Neural cell (in vitro differentiated cells): Measurements from ENCODE around the gene CDYL. TPM values are rescaled to one million over a fixed set of nuclear protein-coding genes. Genes with fewer than 3 reads are reported as not detected.

Experiments
- H2AFZ ChIP-seq: fragments of 200-600, 300-800 bp; sonication (generic), shearing (Covaris generic); 2 replicates; pipeline ENCODE4 v1.6.0; 2014; ENCODE audit warnings: low read depth, mild to moderate bottlenecking, antibody characterized with exemption, low read length, moderate library complexity
- H3F3A ChIP-seq: fragments of 200-600 bp; shearing (Covaris generic); 2 replicates; pipeline ENCODE4 v1.6.1; 2016; ENCODE audit warnings: mild to moderate bottlenecking, moderate library complexity, mixed read lengths, antibody characterized with exemption, low read length; ENCODE audit not compliant: insufficient read depth, poor library complexity, severe bottlenecking
- H3K27ac ChIP-seq: fragments of 200-600, 300-800 bp; sonication (generic), shearing (Covaris generic); 2 replicates; pipeline ENCODE4 v1.5.1; 2014; ENCODE audit warnings: mild to moderate bottlenecking, low read length, moderate library complexity
- H3K27me3 ChIP-seq: fragments of 300-800, 200-600 bp; sonication (generic), shearing (Covaris generic); 2 replicates; pipeline ENCODE4 v1.6.0; 2014; ENCODE audit warnings: mild to moderate bottlenecking, low read depth, low read length, moderate library complexity; ENCODE audit not compliant: insufficient read depth
- H3K36me3 ChIP-seq: fragments of 300-800, 200-600 bp; sonication (generic), shearing (Covaris generic); 2 replicates; pipeline ENCODE4 v1.5.1; 2014; ENCODE audit warnings: mild to moderate bottlenecking, antibody characterized with exemption, low read length, moderate library complexity; ENCODE audit not compliant: insufficient read depth
- H3K4me2 ChIP-seq: fragments of 300-800, 200-600 bp; sonication (generic), shearing (Covaris generic); 2 replicates; pipeline ENCODE4 v1.6.0; 2014; ENCODE audit warnings: mild to moderate bottlenecking, low read length
- H3K4me3 ChIP-seq: fragments of 300-800, 200-600 bp; sonication (generic), shearing (Covaris generic); 2 replicates; pipeline ENCODE4 v1.5.1; 2014; ENCODE audit warnings: mild to moderate bottlenecking, low read length, moderate library complexity
- H3K79me2 ChIP-seq: fragments of 200-600 bp; shearing (Covaris generic); replicated peaks from 2 replicates; pipeline ENCODE4 v1.6.0; 2014; ENCODE audit warnings: mild to moderate bottlenecking, low read length, moderate library complexity; ENCODE audit not compliant: insufficient read depth
- H3K9ac ChIP-seq: fragments of 300-800, 200-600 bp; sonication (generic), shearing (Covaris generic); 2 replicates; pipeline ENCODE4 v1.6.1; 2016; ENCODE audit warnings: mild to moderate bottlenecking, low read length, mixed read lengths
- H3K9me2 ChIP-seq: fragments of 200-600 bp; shearing (Covaris generic); 2 replicates; pipeline ENCODE4 v1.6.1; 2016; ENCODE audit warnings: mild to moderate bottlenecking, low read length, mixed read lengths; ENCODE audit not compliant: insufficient read depth
- H3K9me3 ChIP-seq: fragments of 200-600, 300-800 bp; sonication (generic), shearing (Covaris generic); 2 replicates; pipeline ENCODE4 v1.6.1; 2016; ENCODE audit warnings: mild to moderate bottlenecking, mixed run types, low read length, moderate library complexity, mixed read lengths
- H4K20me1 ChIP-seq: fragments of 200-600 bp; shearing (Covaris generic); 2 replicates; pipeline ENCODE4 v1.6.1; 2016; ENCODE audit warnings: mild to moderate bottlenecking, mixed run types; ENCODE audit not compliant: insufficient read depth
- EP300 ChIP-seq: fragments of 450-650 bp; conservative IDR thresholded peaks from 2 replicates; pipeline ENCODE4 v1.6.1; 2014; ENCODE audit warnings: antibody characterized with exemption, mild to moderate bottlenecking, moderate library complexity; ENCODE audit not compliant: poor library complexity, severe bottlenecking
- EZH2 ChIP-seq: fragments of 200-600, 300-800 bp; shearing (Covaris generic), sonication (generic); IDR thresholded peaks from 2 replicates; pipeline ENCODE4 v1.6.1; 2014; ENCODE audit warnings: antibody characterized with exemption, low read length, borderline replicate concordance, mild to moderate bottlenecking; ENCODE audit not compliant: insufficient read depth, poor library complexity, severe bottlenecking
- MXI1 ChIP-seq: fragments of 450-650 bp; conservative IDR thresholded peaks from 2 replicates; pipeline ENCODE4 v1.6.1; 2014; ENCODE audit warnings: antibody characterized with exemption, mild to moderate bottlenecking; ENCODE audit not compliant: poor library complexity, severe bottlenecking
- POLR2AphosphoS5 ChIP-seq: IDR thresholded peaks from 2 replicates; pipeline ENCODE4 v1.6.1; 2012
- RAD21 ChIP-seq: fragments of 450-650 bp; conservative IDR thresholded peaks from 2 replicates; pipeline ENCODE4 v1.6.1; 2014; ENCODE audit warnings: antibody characterized with exemption, mild to moderate bottlenecking, moderate library complexity
- REST ChIP-seq: IDR thresholded peaks from 2 replicates; pipeline ENCODE4 v1.6.1; 2012; ENCODE audit warnings: borderline replicate concordance
- SMC3 ChIP-seq: fragments of 450-650 bp; conservative IDR thresholded peaks from 2 replicates; pipeline ENCODE4 v1.6.1; 2014; ENCODE audit warnings: antibody characterized with exemption, mild to moderate bottlenecking, moderate library complexity; ENCODE audit not compliant: poor library complexity
- TAF1 ChIP-seq: IDR thresholded peaks from 2 replicates; pipeline ENCODE4 v1.6.1; 2012; ENCODE audit warnings: low read depth
- polyA plus RNA-seq: library from polyadenylated mRNA; depleted of rRNA; stranded (reverse); fragments of >200 nt; gene quantifications from 2 replicates; pipeline ENCODE4 v1.2.3, GENCODE V29; 2014
- TF ChIP-seq, protein P1 (sequence below): fragments of 450-650 bp; IDR thresholded peaks from 2 replicates; pipeline ENCODE4 v1.5.1; 2014; ENCODE audit warnings: antibody characterized with exemption, mild to moderate bottlenecking, moderate library complexity; ENCODE audit not compliant: poor library complexity, severe bottlenecking

CDYL gene
- polyA plus RNA-seq, 1 donor from 2014 or later, result 5.2 TPM

- H3K27me3 ChIP-seq, result no peaks in the 10 kb centered on the region
- no peaks in the 10 kb centered on the region for H3F3A ChIP-seq
- no peak overlapping the region for H3K4me3 ChIP-seq
- H3K36me3 ChIP-seq, result no peaks in the 10 kb centered on the region
- no peak overlapping the region for H3K27ac ChIP-seq
- no peaks in the 10 kb centered on the region for H3K79me2 ChIP-seq
- no peak overlapping the region for H3K4me2 ChIP-seq
- no peaks in the 10 kb centered on the region for H3K9me3 ChIP-seq
- no peak overlapping the region for H2AFZ ChIP-seq
- no peaks in the 10 kb centered on the region for H3K9me2 ChIP-seq
- H4K20me1 ChIP-seq, result no peaks in the 10 kb centered on the region
- no peak overlapping the region for H3K9ac ChIP-seq
- TF ChIP-seq, protein P1, sequence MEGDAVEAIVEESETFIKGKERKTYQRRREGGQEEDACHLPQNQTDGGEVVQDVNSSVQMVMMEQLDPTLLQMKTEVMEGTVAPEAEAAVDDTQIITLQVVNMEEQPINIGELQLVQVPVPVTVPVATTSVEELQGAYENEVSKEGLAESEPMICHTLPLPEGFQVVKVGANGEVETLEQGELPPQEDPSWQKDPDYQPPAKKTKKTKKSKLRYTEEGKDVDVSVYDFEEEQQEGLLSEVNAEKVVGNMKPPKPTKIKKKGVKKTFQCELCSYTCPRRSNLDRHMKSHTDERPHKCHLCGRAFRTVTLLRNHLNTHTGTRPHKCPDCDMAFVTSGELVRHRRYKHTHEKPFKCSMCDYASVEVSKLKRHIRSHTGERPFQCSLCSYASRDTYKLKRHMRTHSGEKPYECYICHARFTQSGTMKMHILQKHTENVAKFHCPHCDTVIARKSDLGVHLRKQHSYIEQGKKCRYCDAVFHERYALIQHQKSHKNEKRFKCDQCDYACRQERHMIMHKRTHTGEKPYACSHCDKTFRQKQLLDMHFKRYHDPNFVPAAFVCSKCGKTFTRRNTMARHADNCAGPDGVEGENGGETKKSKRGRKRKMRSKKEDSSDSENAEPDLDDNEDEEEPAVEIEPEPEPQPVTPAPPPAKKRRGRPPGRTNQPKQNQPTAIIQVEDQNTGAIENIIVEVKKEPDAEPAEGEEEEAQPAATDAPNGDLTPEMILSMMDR, result no peak
- TF ChIP-seq POLR2AphosphoS5 (no peak), TAF1 (no peak), RAD21 (no peak), EP300 (no peak), SMC3 (no peak), EZH2 (no peak), REST (no peak), MXI1 (no peak)
These were observed 47.3 kb upstream of the CDYL start for GRCh38 chr6:4728926-4729325.

DNA sequence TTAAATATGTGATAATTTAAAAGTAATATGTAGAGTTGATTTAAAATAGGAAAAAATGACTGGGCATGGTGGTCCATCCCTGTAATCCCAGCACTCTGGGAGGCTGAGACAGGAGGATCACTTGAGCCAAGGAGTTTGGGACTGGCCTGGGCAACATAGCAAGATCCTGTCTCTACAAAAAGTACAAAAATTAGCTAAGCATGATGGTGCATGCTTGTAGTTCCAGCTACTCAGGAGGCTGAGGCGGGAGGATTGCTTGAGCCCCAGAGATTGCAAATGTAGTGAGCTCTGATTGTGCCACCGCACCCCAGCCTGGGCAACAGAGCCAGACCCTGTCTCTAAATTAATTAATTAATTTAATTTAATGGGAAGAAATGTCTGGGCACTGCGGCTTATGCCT, 44.2 kb upstream of the CDYL start:
- H2AFZ ChIP-seq, result no peak overlapping the region
- no peak for TF ChIP-seq TAF1
- TF ChIP-seq EP300, result no peak
- TF ChIP-seq REST, result no peak
- TF ChIP-seq MXI1, result no peak
- no peak for TF ChIP-seq POLR2AphosphoS5
- no peak for TF ChIP-seq SMC3
- TF ChIP-seq, protein P1, result no peak
- no peak for TF ChIP-seq RAD21
- no peak for TF ChIP-seq EZH2
- no peaks in the 10 kb centered on the region for H3K36me3 ChIP-seq
- no peaks in the 10 kb centered on the region for H3K27me3 ChIP-seq
- no peaks in the 10 kb centered on the region for H3F3A ChIP-seq
- no peak overlapping the region for H3K27ac ChIP-seq
- no peak overlapping the region for H3K4me2 ChIP-seq
- H3K9me2 ChIP-seq, result no peaks in the 10 kb centered on the region
- H4K20me1 ChIP-seq, result no peaks in the 10 kb centered on the region
- no peaks in the 10 kb centered on the region for H3K9me3 ChIP-seq
- no peaks in the 10 kb centered on the region for H3K79me2 ChIP-seq
- no peak overlapping the region for H3K4me3 ChIP-seq
- H3K9ac ChIP-seq, result no peak overlapping the region
